Erythroblast (primary cell): ENCODE data around the gene SLC2A13.

ENCODE experiments used
- GATA1 ChIP-seq: IDR thresholded peaks from 2 replicates; pipeline ENCODE4 v1.6.1; 2011; ENCODE audit warnings: low read depth, mild to moderate bottlenecking, control low read depth, low read length, moderate library complexity
- POLR2A ChIP-seq: IDR thresholded peaks from 2 replicates; pipeline ENCODE4 v1.6.1; 2011; ENCODE audit warnings: mild to moderate bottlenecking, low read length

GRCh38 chr12:39780411-39780912, 325.4 kb downstream of the SLC2A13 start:
- TF ChIP-seq POLR2A (no peak), GATA1 (no peak)
